ENCODE measurements around the gene CTTN.

The CTTN gene

GRCh38 chr11:70477176-70477575, 78.8 kb downstream of the CTTN start:
- DNase-seq (ENCODE audit: low read depth), result no peak

- DNase-seq (ENCODE audit: low read depth), result no peak
Observed at GRCh38 chr11:70477609-70478008, 79.3 kb downstream of the CTTN start.

- DNase-seq (ENCODE audit: low read depth), result no peak
Observed at GRCh38 chr11:70478166-70478890, 80.0 kb downstream of the CTTN start.

GRCh38 chr11:70480711-70481110, 82.4 kb downstream of the CTTN start:
- no peak for DNase-seq (ENCODE audit: low read depth)

- peak; percentile 22 for DNase-seq (ENCODE audit: low read depth)
Observed at GRCh38 chr11:70481625-70482528, 83.5 kb downstream of the CTTN start.

- DNase-seq (ENCODE audit: low read depth), result peak; percentile 7
Observed at GRCh38 chr11:70482529-70482917, 84.2 kb downstream of the CTTN start.

GRCh38 chr11:70483077-70483861, 84.9 kb downstream of the CTTN start:
- DNase-seq (ENCODE audit: low read depth), result peak; percentile 46

GRCh38 chr11:70483917-70484316, 85.6 kb downstream of the CTTN start:
- DNase-seq (ENCODE audit: low read depth), result no peak

GRCh38 chr11:70485326-70486025, 87.1 kb downstream of the CTTN start:
- DNase-seq (ENCODE audit: low read depth), result no peak

GRCh38 chr11:70486026-70486415, 87.7 kb downstream of the CTTN start:
- DNase-seq (ENCODE audit: low read depth), result no peak
